ENCODE measurements around the gene GBX2. TPM values are rescaled to one million over a fixed set of nuclear protein-coding genes. Genes with fewer than 3 reads are reported as not detected.

The GBX2 gene
- total RNA-seq, 1 experiment from 2014 or later = 25.6 TPM

- TF ChIP-seq E2F4 (CRISPR knock-in tag; IDR thresholded peaks at IDR 0.05; ENCODE audit: borderline replicate concordance, low read depth) (no peak), ZNF138 (CRISPR knock-in tag; conservative IDR thresholded peaks at IDR 0.05) (no peak)
- TF ChIP-seq, protein P1, sequence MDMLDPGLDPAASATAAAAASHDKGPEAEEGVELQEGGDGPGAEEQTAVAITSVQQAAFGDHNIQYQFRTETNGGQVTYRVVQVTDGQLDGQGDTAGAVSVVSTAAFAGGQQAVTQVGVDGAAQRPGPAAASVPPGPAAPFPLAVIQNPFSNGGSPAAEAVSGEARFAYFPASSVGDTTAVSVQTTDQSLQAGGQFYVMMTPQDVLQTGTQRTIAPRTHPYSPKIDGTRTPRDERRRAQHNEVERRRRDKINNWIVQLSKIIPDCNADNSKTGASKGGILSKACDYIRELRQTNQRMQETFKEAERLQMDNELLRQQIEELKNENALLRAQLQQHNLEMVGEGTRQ (CRISPR knock-in tag; IDR thresholded peaks at IDR 0.05) = 0 out of 2 replicates have a peak, but pooled peaks have one; percentile 18
These were observed 8.4 kb downstream of the GBX2 start (continued) for GRCh38 chr2:236159778-236160170.

DNA sequence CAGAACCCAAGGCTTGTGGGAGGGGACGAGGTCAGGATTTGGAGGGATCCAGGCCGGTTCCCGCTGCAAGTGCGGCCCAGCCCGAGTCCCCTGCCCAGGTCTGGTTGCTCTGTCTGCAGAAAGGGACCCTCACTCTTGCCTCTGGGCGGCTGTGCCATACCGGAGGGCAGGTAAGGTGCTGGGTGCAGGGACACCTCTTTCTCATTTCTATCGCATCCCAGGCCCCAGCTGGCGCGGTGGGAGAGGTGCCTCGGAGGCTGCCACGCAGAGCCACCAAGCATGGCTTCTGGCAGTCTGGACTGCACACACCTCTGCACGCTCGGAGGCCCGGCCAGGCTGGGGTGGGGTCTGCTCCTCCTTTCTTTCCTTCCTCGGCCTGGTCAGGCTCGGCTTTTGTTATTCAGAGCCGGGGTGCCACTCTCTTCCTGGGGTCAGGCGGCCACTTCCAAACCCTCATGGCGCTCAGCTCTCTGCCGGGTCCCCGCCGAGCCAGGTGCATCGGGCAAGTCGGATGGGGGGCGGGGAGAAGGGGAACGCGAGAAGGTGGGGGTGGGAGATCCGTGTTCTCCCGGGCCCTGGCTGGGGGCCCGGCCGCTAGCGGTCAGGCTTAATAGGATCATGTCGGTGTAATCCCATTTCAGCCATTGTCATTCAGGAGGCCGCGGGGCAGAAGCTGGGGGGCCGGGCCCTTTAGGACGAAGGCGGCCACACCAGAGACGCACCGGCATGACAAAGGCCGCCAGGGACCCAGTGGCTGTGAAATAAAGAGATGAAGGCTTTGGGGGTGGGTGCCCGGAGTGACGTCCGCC lies 9.0 kb downstream of the GBX2 start:
- H3K4me3 Mint-ChIP-seq = peak overlapping the region; percentile 58
- no peak for TF ChIP-seq GABPB1 (CRISPR knock-in tag; IDR thresholded peaks at IDR 0.05)
- no peak for TF ChIP-seq ZNF671 (CRISPR knock-in tag; IDR thresholded peaks at IDR 0.05)
- no peak for TF ChIP-seq RORB (CRISPR knock-in tag; IDR thresholded peaks at IDR 0.05)
- TF ChIP-seq NFE2L1 (CRISPR knock-in tag; IDR thresholded peaks at IDR 0.05) = no peak
- TF ChIP-seq, protein P2, sequence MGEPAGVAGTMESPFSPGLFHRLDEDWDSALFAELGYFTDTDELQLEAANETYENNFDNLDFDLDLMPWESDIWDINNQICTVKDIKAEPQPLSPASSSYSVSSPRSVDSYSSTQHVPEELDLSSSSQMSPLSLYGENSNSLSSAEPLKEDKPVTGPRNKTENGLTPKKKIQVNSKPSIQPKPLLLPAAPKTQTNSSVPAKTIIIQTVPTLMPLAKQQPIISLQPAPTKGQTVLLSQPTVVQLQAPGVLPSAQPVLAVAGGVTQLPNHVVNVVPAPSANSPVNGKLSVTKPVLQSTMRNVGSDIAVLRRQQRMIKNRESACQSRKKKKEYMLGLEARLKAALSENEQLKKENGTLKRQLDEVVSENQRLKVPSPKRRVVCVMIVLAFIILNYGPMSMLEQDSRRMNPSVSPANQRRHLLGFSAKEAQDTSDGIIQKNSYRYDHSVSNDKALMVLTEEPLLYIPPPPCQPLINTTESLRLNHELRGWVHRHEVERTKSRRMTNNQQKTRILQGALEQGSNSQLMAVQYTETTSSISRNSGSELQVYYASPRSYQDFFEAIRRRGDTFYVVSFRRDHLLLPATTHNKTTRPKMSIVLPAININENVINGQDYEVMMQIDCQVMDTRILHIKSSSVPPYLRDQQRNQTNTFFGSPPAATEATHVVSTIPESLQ (CRISPR knock-in tag; IDR thresholded peaks at IDR 0.05) = no peak
- no peak for TF ChIP-seq ZNF317 (CRISPR knock-in tag; IDR thresholded peaks at IDR 0.05; ENCODE audit: borderline replicate concordance, low read depth)
- peak; percentile 55; the same call in 1 of the 2 replicates for TF ChIP-seq ESRRA (CRISPR knock-in tag; IDR thresholded peaks at IDR 0.05; ENCODE audit: borderline replicate concordance)
- 0 out of 2 replicates have a peak, but pooled peaks have one; percentile 43 for TF ChIP-seq ZNF219 (CRISPR knock-in tag; IDR thresholded peaks at IDR 0.05; ENCODE audit: borderline replicate concordance)
- TF ChIP-seq, protein P3, sequence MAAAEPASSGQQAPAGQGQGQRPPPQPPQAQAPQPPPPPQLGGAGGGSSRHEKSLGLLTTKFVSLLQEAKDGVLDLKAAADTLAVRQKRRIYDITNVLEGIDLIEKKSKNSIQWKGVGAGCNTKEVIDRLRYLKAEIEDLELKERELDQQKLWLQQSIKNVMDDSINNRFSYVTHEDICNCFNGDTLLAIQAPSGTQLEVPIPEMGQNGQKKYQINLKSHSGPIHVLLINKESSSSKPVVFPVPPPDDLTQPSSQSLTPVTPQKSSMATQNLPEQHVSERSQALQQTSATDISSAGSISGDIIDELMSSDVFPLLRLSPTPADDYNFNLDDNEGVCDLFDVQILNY (CRISPR knock-in tag; IDR thresholded peaks at IDR 0.05) = no peak
- TF ChIP-seq, protein P4, sequence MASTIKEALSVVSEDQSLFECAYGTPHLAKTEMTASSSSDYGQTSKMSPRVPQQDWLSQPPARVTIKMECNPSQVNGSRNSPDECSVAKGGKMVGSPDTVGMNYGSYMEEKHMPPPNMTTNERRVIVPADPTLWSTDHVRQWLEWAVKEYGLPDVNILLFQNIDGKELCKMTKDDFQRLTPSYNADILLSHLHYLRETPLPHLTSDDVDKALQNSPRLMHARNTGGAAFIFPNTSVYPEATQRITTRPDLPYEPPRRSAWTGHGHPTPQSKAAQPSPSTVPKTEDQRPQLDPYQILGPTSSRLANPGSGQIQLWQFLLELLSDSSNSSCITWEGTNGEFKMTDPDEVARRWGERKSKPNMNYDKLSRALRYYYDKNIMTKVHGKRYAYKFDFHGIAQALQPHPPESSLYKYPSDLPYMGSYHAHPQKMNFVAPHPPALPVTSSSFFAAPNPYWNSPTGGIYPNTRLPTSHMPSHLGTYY (CRISPR knock-in tag; IDR thresholded peaks at IDR 0.05) = no peak
- no peak for TF ChIP-seq OVOL2 (CRISPR knock-in tag; IDR thresholded peaks at IDR 0.05; ENCODE audit: borderline replicate concordance)
- TF ChIP-seq, protein P5, sequence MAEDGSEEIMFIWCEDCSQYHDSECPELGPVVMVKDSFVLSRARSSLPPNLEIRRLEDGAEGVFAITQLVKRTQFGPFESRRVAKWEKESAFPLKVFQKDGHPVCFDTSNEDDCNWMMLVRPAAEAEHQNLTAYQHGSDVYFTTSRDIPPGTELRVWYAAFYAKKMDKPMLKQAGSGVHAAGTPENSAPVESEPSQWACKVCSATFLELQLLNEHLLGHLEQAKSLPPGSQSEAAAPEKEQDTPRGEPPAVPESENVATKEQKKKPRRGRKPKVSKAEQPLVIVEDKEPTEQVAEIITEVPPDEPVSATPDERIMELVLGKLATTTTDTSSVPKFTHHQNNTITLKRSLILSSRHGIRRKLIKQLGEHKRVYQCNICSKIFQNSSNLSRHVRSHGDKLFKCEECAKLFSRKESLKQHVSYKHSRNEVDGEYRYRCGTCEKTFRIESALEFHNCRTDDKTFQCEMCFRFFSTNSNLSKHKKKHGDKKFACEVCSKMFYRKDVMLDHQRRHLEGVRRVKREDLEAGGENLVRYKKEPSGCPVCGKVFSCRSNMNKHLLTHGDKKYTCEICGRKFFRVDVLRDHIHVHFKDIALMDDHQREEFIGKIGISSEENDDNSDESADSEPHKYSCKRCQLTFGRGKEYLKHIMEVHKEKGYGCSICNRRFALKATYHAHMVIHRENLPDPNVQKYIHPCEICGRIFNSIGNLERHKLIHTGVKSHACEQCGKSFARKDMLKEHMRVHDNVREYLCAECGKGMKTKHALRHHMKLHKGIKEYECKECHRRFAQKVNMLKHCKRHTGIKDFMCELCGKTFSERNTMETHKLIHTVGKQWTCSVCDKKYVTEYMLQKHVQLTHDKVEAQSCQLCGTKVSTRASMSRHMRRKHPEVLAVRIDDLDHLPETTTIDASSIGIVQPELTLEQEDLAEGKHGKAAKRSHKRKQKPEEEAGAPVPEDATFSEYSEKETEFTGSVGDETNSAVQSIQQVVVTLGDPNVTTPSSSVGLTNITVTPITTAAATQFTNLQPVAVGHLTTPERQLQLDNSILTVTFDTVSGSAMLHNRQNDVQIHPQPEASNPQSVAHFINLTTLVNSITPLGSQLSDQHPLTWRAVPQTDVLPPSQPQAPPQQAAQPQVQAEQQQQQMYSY (CRISPR knock-in tag; IDR thresholded peaks at IDR 0.05) = no peak
- no peak for TF ChIP-seq CDX4 (CRISPR knock-in tag; IDR thresholded peaks at IDR 0.05; ENCODE audit: borderline replicate concordance)
- TF ChIP-seq ZBTB21 (CRISPR knock-in tag; IDR thresholded peaks at IDR 0.05; ENCODE audit: borderline replicate concordance) = no peak
- TF ChIP-seq ZNF512 (CRISPR knock-in tag; IDR thresholded peaks at IDR 0.05; ENCODE audit: borderline replicate concordance) = no peak
- TF ChIP-seq RELA (CRISPR knock-in tag; IDR thresholded peaks at IDR 0.05; ENCODE audit: borderline replicate concordance) = 0 out of 2 replicates have a peak, but pooled peaks have one; percentile 32
- TF ChIP-seq, protein P6, sequence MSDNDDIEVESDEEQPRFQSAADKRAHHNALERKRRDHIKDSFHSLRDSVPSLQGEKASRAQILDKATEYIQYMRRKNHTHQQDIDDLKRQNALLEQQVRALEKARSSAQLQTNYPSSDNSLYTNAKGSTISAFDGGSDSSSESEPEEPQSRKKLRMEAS (CRISPR knock-in tag; IDR thresholded peaks at IDR 0.05) = peak; percentile 43; the same call in 1 of the 2 replicates
- no peak for TF ChIP-seq SMAD3 (CRISPR knock-in tag; IDR thresholded peaks at IDR 0.05; ENCODE audit: borderline replicate concordance)

More for the DNA sequence above, 9.0 kb downstream of the GBX2 start:
- Mint-ChIP-seq H3K27me3 (ENCODE audit: low read depth) (peaks cover 94% of the 10 kb centered on the region), H3K9me3 (no peaks in the 10 kb centered on the region), H3K36me3 (no peaks in the 10 kb centered on the region), H3K27ac (no peak overlapping the region; the same call in 1 of the 2 replicates), H3K4me1 (peaks cover 40% of the 10 kb centered on the region)
- ChIA-PET POLR2A (interaction anchor here (1.3 kb wide), 2 partner anchors 9 to 12 kb away, joined by 4 read pairs; partner anchors contain the start of gene GBX2), CTCF (interaction anchor here (0.6 to 3.6 kb wide), 10 partner anchors 9 to 393 kb away, joined by 3 to 30 read pairs (median 6); partner anchors contain the start of gene GBX2)
- peak; percentile 75 for DNase-seq (ENCODE audit: low spot score)
- ATAC-seq = peak; percentile 29

Data from WTC11 (cell line).